ENCODE measurements around the gene USP12.

Gene USP12

GRCh38 chr13:27182844-27183497, 11.4 kb upstream of the USP12 start:
- TF ChIP-seq, protein P1, sequence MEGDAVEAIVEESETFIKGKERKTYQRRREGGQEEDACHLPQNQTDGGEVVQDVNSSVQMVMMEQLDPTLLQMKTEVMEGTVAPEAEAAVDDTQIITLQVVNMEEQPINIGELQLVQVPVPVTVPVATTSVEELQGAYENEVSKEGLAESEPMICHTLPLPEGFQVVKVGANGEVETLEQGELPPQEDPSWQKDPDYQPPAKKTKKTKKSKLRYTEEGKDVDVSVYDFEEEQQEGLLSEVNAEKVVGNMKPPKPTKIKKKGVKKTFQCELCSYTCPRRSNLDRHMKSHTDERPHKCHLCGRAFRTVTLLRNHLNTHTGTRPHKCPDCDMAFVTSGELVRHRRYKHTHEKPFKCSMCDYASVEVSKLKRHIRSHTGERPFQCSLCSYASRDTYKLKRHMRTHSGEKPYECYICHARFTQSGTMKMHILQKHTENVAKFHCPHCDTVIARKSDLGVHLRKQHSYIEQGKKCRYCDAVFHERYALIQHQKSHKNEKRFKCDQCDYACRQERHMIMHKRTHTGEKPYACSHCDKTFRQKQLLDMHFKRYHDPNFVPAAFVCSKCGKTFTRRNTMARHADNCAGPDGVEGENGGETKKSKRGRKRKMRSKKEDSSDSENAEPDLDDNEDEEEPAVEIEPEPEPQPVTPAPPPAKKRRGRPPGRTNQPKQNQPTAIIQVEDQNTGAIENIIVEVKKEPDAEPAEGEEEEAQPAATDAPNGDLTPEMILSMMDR (conservative IDR thresholded peaks at IDR 0.05; ENCODE audit: low read length), result no peak
- DNase-seq (ENCODE audit: low read depth), result peak; percentile 80
- H3K4me3 ChIP-seq (ENCODE audit: low read length), result peak overlapping the region; percentile 22

DNA sequence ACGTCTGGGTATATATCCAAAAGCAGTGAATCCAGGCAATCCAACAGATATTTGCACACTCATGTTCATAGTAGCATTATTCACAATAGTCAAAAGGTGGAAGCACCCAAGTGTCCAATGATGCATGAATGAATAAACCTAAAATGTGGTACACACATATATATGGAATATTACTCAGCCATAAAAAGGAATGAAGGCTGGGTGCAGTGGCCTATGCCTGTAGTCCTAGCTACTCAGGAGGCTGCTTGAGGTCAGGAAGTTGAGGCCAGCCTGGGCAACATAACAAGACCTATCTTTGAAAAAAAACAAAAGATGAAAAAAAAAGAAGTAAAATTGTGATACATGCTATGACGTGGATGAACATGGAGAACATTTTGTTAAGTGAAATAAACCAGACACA, 10.4 kb upstream of the USP12 start:
- no peak overlapping the region for H3K4me3 ChIP-seq (ENCODE audit: low read length)

GRCh38 chr13:27177852-27178251, 6.2 kb upstream of the USP12 start:
- TF ChIP-seq, protein P1 (conservative IDR thresholded peaks at IDR 0.05; ENCODE audit: low read length), result no peak
- H3K4me3 ChIP-seq (ENCODE audit: low read length), result no peak overlapping the region
- DNase-seq (ENCODE audit: low read depth), result no peak

More for the DNA sequence above, 10.4 kb upstream of the USP12 start:
- no peak for DNase-seq (ENCODE audit: low read depth)
- TF ChIP-seq, protein P1 (conservative IDR thresholded peaks at IDR 0.05; ENCODE audit: low read length), result no peak

GRCh38 chr13:27176470-27177410, 5.1 kb upstream of the USP12 start:
- TF ChIP-seq, protein P1 (conservative IDR thresholded peaks at IDR 0.05; ENCODE audit: low read length), result no peak
- H3K4me3 ChIP-seq (ENCODE audit: low read length), result no peak overlapping the region
- no peak for DNase-seq (ENCODE audit: low read depth)

DNA sequence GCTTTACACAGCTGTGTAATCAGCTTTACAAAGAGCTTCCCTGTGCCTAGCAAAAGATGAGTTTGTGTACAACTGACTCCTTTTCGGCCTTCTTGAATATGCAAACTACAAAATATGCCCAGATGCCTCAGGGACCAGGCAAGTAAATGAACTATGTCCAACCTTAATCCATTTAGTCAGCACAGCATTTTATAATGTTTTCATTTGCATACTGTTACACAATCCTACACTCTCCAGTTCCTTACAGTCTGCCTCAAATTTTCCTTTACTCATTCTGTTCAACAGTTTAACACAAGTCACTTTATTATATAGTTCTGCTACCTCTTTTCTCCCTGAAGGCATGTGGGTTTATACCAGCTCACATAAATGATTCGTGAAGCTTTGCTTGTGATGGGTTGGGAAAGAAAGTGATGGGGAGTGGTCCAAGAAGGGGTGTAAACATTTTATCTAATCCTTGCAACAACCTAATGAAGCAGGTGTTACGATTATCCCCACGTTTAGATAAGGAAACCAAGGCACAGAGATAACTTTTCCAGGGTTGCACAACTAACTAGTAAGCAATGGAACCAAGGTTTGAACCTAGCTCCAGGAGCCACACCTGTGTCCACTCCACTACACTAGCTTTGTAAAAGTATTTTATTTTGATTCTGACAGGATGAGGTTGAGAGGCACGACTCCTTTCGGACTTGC, 3.3 kb upstream of the USP12 start:
- no peak overlapping the region for H3K4me3 ChIP-seq (ENCODE audit: low read length)
- peak; percentile 20 for DNase-seq (ENCODE audit: low read depth)
- TF ChIP-seq, protein P1 (conservative IDR thresholded peaks at IDR 0.05; ENCODE audit: low read length), result no peak

DNA sequence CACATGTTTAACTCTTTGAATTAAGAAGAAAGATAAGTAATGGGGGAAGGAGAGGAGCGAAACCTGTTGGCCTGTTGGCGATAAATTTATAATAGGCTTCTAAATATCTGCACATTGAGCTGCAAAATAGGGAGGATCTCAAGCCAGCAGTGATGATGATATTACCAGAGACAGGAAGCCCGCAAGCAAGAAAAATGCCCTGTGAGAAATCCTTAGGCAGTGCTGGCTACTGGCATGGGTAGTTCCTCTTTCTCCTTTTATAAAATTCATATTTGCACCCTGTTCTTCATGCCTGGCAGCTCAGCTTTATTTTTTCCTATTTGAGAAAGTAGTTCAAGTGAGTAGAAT, 858 bp upstream of the USP12 start:
- TF ChIP-seq, protein P1 (conservative IDR thresholded peaks at IDR 0.05; ENCODE audit: low read length), result no peak
- peak; percentile 36 for DNase-seq (ENCODE audit: low read depth)
- peak overlapping the region; percentile 73 for H3K4me3 ChIP-seq (ENCODE audit: low read length)
